ENCODE results near the gene CD82.

GRCh38 chr11:44643217-44643616 is 77.8 kb downstream of the CD82 start:
- TF ChIP-seq CTCF (IDR thresholded peaks at IDR 0.05): no peak
- no peak for TF ChIP-seq POLR2A (IDR thresholded peaks at IDR 0.05)
